DND-41 (cell line): ENCODE measurements around the gene ARHGAP32.

Experiments used
- ATAC-seq: fragments of 200-7000 bp; cut with Tn5 transposase; 3 replicates; pipeline ENCODE4 v1.9.1; 2021; ENCODE audit warnings: low read depth; ENCODE audit not compliant: insufficient read depth
- DNase-seq: peaks from one replicate; pipeline ENCODE4 v3.0.0-alpha.2; 2020
- H2AFZ ChIP-seq: 2 replicates; pipeline ENCODE4 v1.6.0; 2012; ENCODE audit warnings: low read depth, low read length
- H3K27ac ChIP-seq: 2 replicates; pipeline ENCODE4 v1.5.1; 2012; ENCODE audit warnings: low read length, inconsistent platforms
- H3K27me3 ChIP-seq: fragments of 200-600 bp; sonication (generic); 2 replicates; pipeline ENCODE4 v1.6.0; 2012; ENCODE audit warnings: low read length, mild to moderate bottlenecking, inconsistent platforms; ENCODE audit not compliant: insufficient read depth, poor library complexity
- H3K36me3 ChIP-seq: 2 replicates; pipeline ENCODE4 v1.5.1; 2012; ENCODE audit warnings: low read length, inconsistent platforms; ENCODE audit not compliant: insufficient read depth
- H3K4me1 ChIP-seq: 2 replicates; pipeline ENCODE4 v1.5.1; 2012; ENCODE audit warnings: mild to moderate bottlenecking, low read length; ENCODE audit not compliant: insufficient read depth
- H3K4me2 ChIP-seq: 2 replicates; pipeline ENCODE4 v1.6.0; 2012; ENCODE audit warnings: mild to moderate bottlenecking, moderate library complexity, low read length, inconsistent platforms; ENCODE audit not compliant: insufficient read depth
- H3K4me3 ChIP-seq, 2 experiments: fragments of 200-600 bp in 1 of 2; shearing (Covaris generic) in 1 of 2; 2 replicates each; pipeline ENCODE4 v1.5.1; 2012 to 2016; ENCODE audit warnings: inconsistent platforms in 2 of 2, low read length in 2 of 2, mild to moderate bottlenecking in 2 of 2, low read depth in 1 of 2, moderate library complexity in 1 of 2
- H3K79me2 ChIP-seq: 2 replicates; pipeline ENCODE4 v1.6.0; 2012; ENCODE audit warnings: low read length, inconsistent platforms; ENCODE audit not compliant: insufficient read depth
- H3K9ac ChIP-seq: 2 replicates; pipeline ENCODE4 v1.6.0; 2012; ENCODE audit warnings: low read depth, mild to moderate bottlenecking, inconsistent platforms, low read length, moderate library complexity
- H3K9me3 ChIP-seq: 2 replicates; pipeline ENCODE4 v1.5.1; 2012; ENCODE audit warnings: low read length, moderate library complexity, mild to moderate bottlenecking, inconsistent platforms; ENCODE audit not compliant: insufficient read depth, severe bottlenecking
- H4K20me1 ChIP-seq: 2 replicates; pipeline ENCODE4 v1.6.0; 2012; ENCODE audit warnings: low read length; ENCODE audit not compliant: insufficient read depth
- CTCF ChIP-seq: IDR thresholded peaks from 2 replicates; pipeline ENCODE4 v1.5.1; 2012; ENCODE audit warnings: borderline replicate concordance, low read length, moderate library complexity, mild to moderate bottlenecking; ENCODE audit not compliant: poor library complexity, severe bottlenecking; ENCODE audit errors: extremely low read depth
- EZH2 ChIP-seq: IDR thresholded peaks from 3 replicates; pipeline ENCODE4 v1.6.1; 2012; ENCODE audit warnings: borderline replicate concordance, low read depth, mild to moderate bottlenecking, moderate library complexity, low read length, inconsistent platforms; ENCODE audit not compliant: severe bottlenecking

ARHGAP32 gene

GRCh38 chr11:129042503-129042902, 149.6 kb downstream of the ARHGAP32 start:
- Histone ChIP-seq H3K4me2 (no peak overlapping the region), H3K9me3 (no peaks in the 10 kb centered on the region), H3K4me1 (no peaks in the 10 kb centered on the region), H3K9ac (no peak overlapping the region), H3K79me2 (no peaks in the 10 kb centered on the region), H3K27me3 (no peaks in the 10 kb centered on the region), H2AFZ (no peak overlapping the region), H4K20me1 (no peaks in the 10 kb centered on the region), H3K36me3 (no peaks in the 10 kb centered on the region), H3K27ac (no peak overlapping the region), H3K4me3 (no peak overlapping the region)
- DNase-seq (no peak), ATAC-seq (no peak)
- no peak for TF ChIP-seq EZH2
- no peak for TF ChIP-seq CTCF

GRCh38 chr11:129041611-129042018, 150.5 kb downstream of the ARHGAP32 start:
- Histone ChIP-seq H3K27ac (no peak overlapping the region), H4K20me1 (no peaks in the 10 kb centered on the region), H3K27me3 (no peaks in the 10 kb centered on the region), H3K4me3 (no peak overlapping the region), H3K4me2 (no peak overlapping the region), H2AFZ (no peak overlapping the region), H3K36me3 (no peaks in the 10 kb centered on the region), H3K79me2 (no peaks in the 10 kb centered on the region), H3K9me3 (no peaks in the 10 kb centered on the region), H3K9ac (no peak overlapping the region), H3K4me1 (no peaks in the 10 kb centered on the region)
- no peak for ATAC-seq
- DNase-seq, result no peak
- TF ChIP-seq EZH2, result no peak

GRCh38 chr11:129040934-129041333, 151.2 kb downstream of the ARHGAP32 start:
- Histone ChIP-seq H3K79me2 (no peaks in the 10 kb centered on the region), H4K20me1 (no peaks in the 10 kb centered on the region), H3K4me2 (no peak overlapping the region), H3K27ac (no peak overlapping the region), H3K36me3 (no peaks in the 10 kb centered on the region), H3K9ac (no peak overlapping the region), H3K4me3 (no peak overlapping the region), H3K9me3 (no peaks in the 10 kb centered on the region), H3K4me1 (no peaks in the 10 kb centered on the region), H3K27me3 (no peaks in the 10 kb centered on the region), H2AFZ (no peak overlapping the region)
- no peak for TF ChIP-seq EZH2
- TF ChIP-seq CTCF, result no peak
- DNase-seq (no peak), ATAC-seq (no peak)

GRCh38 chr11:129035244-129035643, 156.9 kb downstream of the ARHGAP32 start:
- H3K4me2 ChIP-seq, result no peak overlapping the region
- H4K20me1 ChIP-seq, result no peaks in the 10 kb centered on the region
- TF ChIP-seq EZH2 (no peak), CTCF (no peak)
- H3K27ac ChIP-seq, result no peak overlapping the region
- H2AFZ ChIP-seq, result no peak overlapping the region
- H3K9ac ChIP-seq, result no peak overlapping the region
- H3K27me3 ChIP-seq, result no peaks in the 10 kb centered on the region
- no peak for DNase-seq
- no peaks in the 10 kb centered on the region for H3K4me1 ChIP-seq
- no peak overlapping the region; a peak in 1 of 4 replicates for H3K4me3 ChIP-seq
- ATAC-seq, result no peak
- H3K79me2 ChIP-seq, result no peaks in the 10 kb centered on the region
- no peaks in the 10 kb centered on the region for H3K36me3 ChIP-seq
- H3K9me3 ChIP-seq, result peaks cover 5% of the 10 kb centered on the region
